A673 (cell line): ENCODE measurements around the gene AARS2.

ENCODE experiments used
- EZH2 ChIP-seq: fragments of 200-600 bp; sonication (generic); IDR thresholded peaks from 2 replicates; pipeline ENCODE4 v1.6.1; 2017; ENCODE audit warnings: borderline replicate concordance, low read depth, mild to moderate bottlenecking, mixed read lengths, antibody characterized with exemption, low read length; ENCODE audit not compliant: poor library complexity, severe bottlenecking
- TF ChIP-seq, protein P1 (sequence below): fragments of 300-800, 200-600 bp; sonication (generic); conservative IDR thresholded peaks from 2 replicates; pipeline ENCODE4 v1.5.1; 2017; ENCODE audit warnings: low read depth, mild to moderate bottlenecking, antibody characterized with exemption, low read length, moderate library complexity, mixed read lengths

DNA sequence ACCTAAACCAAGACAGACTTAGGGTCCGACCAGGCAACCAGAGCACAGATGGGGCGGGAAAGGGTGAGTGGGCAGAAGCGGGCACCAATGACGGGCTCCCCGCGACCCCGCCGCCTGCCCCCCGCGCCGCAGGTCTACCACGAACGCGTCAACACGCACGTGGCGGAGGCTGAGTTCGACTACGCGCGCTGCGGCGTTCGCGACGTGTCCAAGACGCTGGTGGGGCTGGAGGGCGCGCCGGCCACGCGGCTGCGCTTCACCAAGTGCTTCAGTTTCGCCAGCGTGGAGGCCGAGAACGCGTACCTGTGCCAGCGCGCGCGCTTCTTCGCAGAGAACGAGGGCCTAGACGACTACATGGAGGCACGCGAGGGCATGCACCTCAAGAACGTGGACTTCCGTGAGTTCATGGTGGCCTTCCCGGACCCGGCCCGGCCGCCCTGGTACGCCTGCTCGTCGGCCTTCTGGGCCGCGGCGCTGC lies 37.8 kb downstream of the AARS2 start:
- TF ChIP-seq, protein P1, sequence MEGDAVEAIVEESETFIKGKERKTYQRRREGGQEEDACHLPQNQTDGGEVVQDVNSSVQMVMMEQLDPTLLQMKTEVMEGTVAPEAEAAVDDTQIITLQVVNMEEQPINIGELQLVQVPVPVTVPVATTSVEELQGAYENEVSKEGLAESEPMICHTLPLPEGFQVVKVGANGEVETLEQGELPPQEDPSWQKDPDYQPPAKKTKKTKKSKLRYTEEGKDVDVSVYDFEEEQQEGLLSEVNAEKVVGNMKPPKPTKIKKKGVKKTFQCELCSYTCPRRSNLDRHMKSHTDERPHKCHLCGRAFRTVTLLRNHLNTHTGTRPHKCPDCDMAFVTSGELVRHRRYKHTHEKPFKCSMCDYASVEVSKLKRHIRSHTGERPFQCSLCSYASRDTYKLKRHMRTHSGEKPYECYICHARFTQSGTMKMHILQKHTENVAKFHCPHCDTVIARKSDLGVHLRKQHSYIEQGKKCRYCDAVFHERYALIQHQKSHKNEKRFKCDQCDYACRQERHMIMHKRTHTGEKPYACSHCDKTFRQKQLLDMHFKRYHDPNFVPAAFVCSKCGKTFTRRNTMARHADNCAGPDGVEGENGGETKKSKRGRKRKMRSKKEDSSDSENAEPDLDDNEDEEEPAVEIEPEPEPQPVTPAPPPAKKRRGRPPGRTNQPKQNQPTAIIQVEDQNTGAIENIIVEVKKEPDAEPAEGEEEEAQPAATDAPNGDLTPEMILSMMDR: no peak
- TF ChIP-seq EZH2: no peak
